Central memory CD4-positive, alpha-beta T cell (primary cell): Measurements from ENCODE around the gene GAPT.
"Not testable (repeated sequence)": the region's sequence is repeated elsewhere in the genome, so short reads cannot be mapped to it uniquely, and the experiment has no call there.

Experiments used
- DNase-seq: peaks from one replicate; pipeline ENCODE4 v3.0.0; 2022

Gene GAPT

GRCh38 chr5:58505971-58506640, 14.9 kb downstream of the GAPT start:
- DNase-seq: no peak

- DNase-seq: no peak
These were observed 16.5 kb downstream of the GAPT start for GRCh38 chr5:58507715-58508114.

- DNase-seq: no peak
These were observed 26.0 kb downstream of the GAPT start for GRCh38 chr5:58517198-58517597.

- DNase-seq: no peak
These were observed 32.7 kb downstream of the GAPT start for GRCh38 chr5:58523956-58524355.

GRCh38 chr5:58524571-58524970, 33.3 kb downstream of the GAPT start:
- no peak for DNase-seq

GRCh38 chr5:58530942-58531490, 39.8 kb downstream of the GAPT start:
- no peak for DNase-seq

- DNase-seq: not testable (repeated sequence)
These were observed 50.7 kb downstream of the GAPT start for GRCh38 chr5:58541935-58542334.

GRCh38 chr5:58542709-58543108, 51.5 kb downstream of the GAPT start:
- DNase-seq: no peak

- DNase-seq: no peak
These were observed 52.5 kb downstream of the GAPT start for GRCh38 chr5:58543723-58544122.

- DNase-seq: no peak
These were observed 53.0 kb downstream of the GAPT start for GRCh38 chr5:58544195-58544594.

GRCh38 chr5:58544926-58545325, 53.7 kb downstream of the GAPT start:
- DNase-seq: no peak

- DNase-seq: no peak
These were observed 54.7 kb downstream of the GAPT start for GRCh38 chr5:58545912-58546311.
